IMR-90 (cell line): ENCODE measurements around the gene HIVEP3. TPM values are rescaled to one million over a fixed set of nuclear protein-coding genes. Genes with fewer than 3 reads are reported as not detected.

Source experiments
- ATAC-seq: fragments of 200-7000 bp; cut with Tn5 transposase; 2 replicates; pipeline ENCODE4 v1.9.1; 2020; ENCODE audit warnings: low read depth, mild to moderate bottlenecking, moderate library complexity
- BruUV-seq: library from RNA; stranded (reverse); fragments of 400-500 nt; replicated peaks from 2 replicates; lab custom pipeline; 2021; lab: Mats Ljungman, UMichigan
- CTCF ChIA-PET: fragments of 300-600 bp; formaldehyde crosslinking; extraction: SDS; loops from one replicate; lab custom pipeline; 2021; ENCODE audit warnings: antibody characterized with exemption; lab: Yijun Ruan, JAX
- POLR2A ChIA-PET: fragments of 300-600 bp; sonication (Branson Sonifier 250); formaldehyde crosslinking; loops from one replicate; lab custom pipeline; 2022; ENCODE audit warnings: antibody characterized with exemption; ENCODE audit not compliant: unreplicated experiment; lab: Charles Lee
- DNase-seq: peaks from one replicate; pipeline ENCODE4 v3.0.0; 2013
- H2AFZ ChIP-seq: replicated peaks from 2 replicates; pipeline ENCODE3; 2013; ENCODE audit warnings: low read length, mild to moderate bottlenecking; ENCODE audit not compliant: poor library complexity
- H2AK5ac ChIP-seq: 2 replicates; pipeline ENCODE4 v1.6.1; 2013; ENCODE audit warnings: low read depth, low read length, inconsistent platforms
- H2AK9ac ChIP-seq: replicated peaks from 2 replicates; pipeline ENCODE3; 2013; ENCODE audit warnings: mild to moderate bottlenecking, low read depth, low read length, moderate library complexity; ENCODE audit not compliant: poor library complexity
- H2BK120ac ChIP-seq: 2 replicates; pipeline ENCODE4 v1.6.1; 2013; ENCODE audit warnings: low read depth, low read length, inconsistent platforms
- H2BK15ac ChIP-seq: 3 replicates; pipeline ENCODE4 v1.6.1; 2013; ENCODE audit warnings: low read depth, low read length, inconsistent platforms
- H2BK20ac ChIP-seq: 2 replicates; pipeline ENCODE4 v1.6.1; 2013; ENCODE audit warnings: low read depth, mild to moderate bottlenecking, inconsistent platforms, low read length, moderate library complexity
- H2BK5ac ChIP-seq: 2 replicates; pipeline ENCODE4 v1.6.1; 2013; ENCODE audit warnings: mild to moderate bottlenecking, low read depth, low read length, inconsistent platforms; ENCODE audit not compliant: poor library complexity, severe bottlenecking
- H3K14ac ChIP-seq: replicated peaks from 2 replicates; pipeline ENCODE4 v1.6.1; 2013; ENCODE audit warnings: low read depth, low read length, inconsistent platforms
- H3K18ac ChIP-seq: 2 replicates; pipeline ENCODE4 v1.6.1; 2013; ENCODE audit warnings: low read depth, low read length, control low read depth
- H3K23ac ChIP-seq: 2 replicates; pipeline ENCODE4 v1.6.1; 2013; ENCODE audit warnings: low read depth, low read length, inconsistent platforms
- H3K27ac ChIP-seq: 2 replicates; pipeline ENCODE4 v1.5.1; 2013; ENCODE audit warnings: mild to moderate bottlenecking, control low read depth, low read length; ENCODE audit not compliant: insufficient read depth
- H3K27me3 ChIP-seq: 2 replicates; pipeline ENCODE4 v1.6.1; 2013; ENCODE audit warnings: low read length; ENCODE audit not compliant: control insufficient read depth, insufficient read depth
- H3K36me3 ChIP-seq: 2 replicates; pipeline ENCODE4 v1.6.1; 2013; ENCODE audit warnings: low read length, mixed read lengths; ENCODE audit not compliant: control insufficient read depth, insufficient read depth
- H3K4ac ChIP-seq: 2 replicates; pipeline ENCODE4 v1.6.1; 2013; ENCODE audit warnings: low read depth, low read length, inconsistent platforms
- H3K4me1 ChIP-seq: 2 replicates; pipeline ENCODE4 v1.6.1; 2013; ENCODE audit warnings: low read length, mixed read lengths; ENCODE audit not compliant: control insufficient read depth, insufficient read depth
- H3K4me2 ChIP-seq: 2 replicates; pipeline ENCODE4 v1.6.1; 2013; ENCODE audit warnings: low read depth, mild to moderate bottlenecking, control low read depth, low read length, moderate library complexity
- H3K4me3 ChIP-seq: 2 replicates; pipeline ENCODE4 v1.5.1; 2013; ENCODE audit warnings: low read depth, mild to moderate bottlenecking, control low read depth, low read length, moderate library complexity; ENCODE audit not compliant: insufficient read depth
- H3K56ac ChIP-seq: 2 replicates; pipeline ENCODE4 v1.6.1; 2013; ENCODE audit warnings: low read length, inconsistent platforms; ENCODE audit not compliant: insufficient read depth; ENCODE audit errors: extremely low read depth
- H3K79me1 ChIP-seq, 2 experiments: 2 replicates each; pipeline ENCODE4 v1.6.1; 2013; ENCODE audit warnings: low read length in 2 of 2, inconsistent platforms in 1 of 2, low read depth in 1 of 2
- H3K9ac ChIP-seq: 2 replicates; pipeline ENCODE4 v1.6.1; 2013; ENCODE audit warnings: low read depth, low read length, control low read depth
- H3K9me1 ChIP-seq: 2 replicates; pipeline ENCODE4 v1.6.1; 2013; ENCODE audit warnings: low read length, inconsistent platforms; ENCODE audit not compliant: insufficient read depth
- H3K9me3 ChIP-seq: 2 replicates; pipeline ENCODE4 v1.6.1; 2013; ENCODE audit warnings: low read length; ENCODE audit not compliant: control insufficient read depth, insufficient read depth
- H4K20me1 ChIP-seq: 2 replicates; pipeline ENCODE4 v1.6.1; 2013; ENCODE audit warnings: low read length, inconsistent platforms; ENCODE audit not compliant: insufficient read depth
- H4K5ac ChIP-seq: 2 replicates; pipeline ENCODE4 v1.6.1; 2013; ENCODE audit warnings: mild to moderate bottlenecking, low read depth, low read length, control low read depth
- H4K8ac ChIP-seq, 2 experiments: 2 replicates each; pipeline ENCODE4 v1.6.1; 2013; ENCODE audit warnings: low read depth in 2 of 2, low read length in 2 of 2, control low read depth in 1 of 2, inconsistent platforms in 1 of 2
- H4K91ac ChIP-seq: 2 replicates; pipeline ENCODE4 v1.6.1; 2013; ENCODE audit warnings: low read depth, low read length, inconsistent platforms; ENCODE audit not compliant: insufficient read depth
- BHLHE40 ChIP-seq: fragments of 150-350 bp; IDR thresholded peaks from 2 replicates; pipeline ENCODE4 v1.6.1; 2016; ENCODE audit warnings: mild to moderate bottlenecking, low read depth, low read length
- CEBPB ChIP-seq: IDR thresholded peaks from 2 replicates; pipeline ENCODE4 v1.6.1; 2012; ENCODE audit warnings: low read depth, low read length, improper control_type of control experiment
- CHD1 ChIP-seq: IDR thresholded peaks from 2 replicates; pipeline ENCODE4 v1.6.1; 2012; ENCODE audit warnings: low read depth, low read length, improper control_type of control experiment
- ELK1 ChIP-seq: fragments of 150-350 bp; IDR thresholded peaks from 2 replicates; pipeline ENCODE4 v1.6.1; 2016; ENCODE audit warnings: low read depth, mild to moderate bottlenecking, low read length, moderate library complexity, borderline replicate concordance
- FOS ChIP-seq: fragments of 150-350 bp; IDR thresholded peaks from 2 replicates; pipeline ENCODE4 v1.6.1; 2016; ENCODE audit warnings: low read depth, low read length
- MAFK ChIP-seq: IDR thresholded peaks from 2 replicates; pipeline ENCODE4 v1.6.1; 2012; ENCODE audit warnings: low read depth, low read length, improper control_type of control experiment
- MAZ ChIP-seq: IDR thresholded peaks from 2 replicates; pipeline ENCODE4 v1.6.1; 2012; ENCODE audit warnings: low read depth, mild to moderate bottlenecking, low read length, improper control_type of control experiment, moderate library complexity, borderline replicate concordance
- MXI1 ChIP-seq: IDR thresholded peaks from 2 replicates; pipeline ENCODE4 v1.6.1; 2012; ENCODE audit warnings: low read depth, mild to moderate bottlenecking, low read length, moderate library complexity, borderline replicate concordance
- NFE2L2 ChIP-seq: fragments of 150-350 bp; IDR thresholded peaks from 2 replicates; pipeline ENCODE4 v1.6.1; 2016; ENCODE audit warnings: low read depth, mild to moderate bottlenecking, low read length
- POLR2A ChIP-seq: IDR thresholded peaks from 2 replicates; pipeline ENCODE4 v1.6.1; 2012; ENCODE audit warnings: mild to moderate bottlenecking, low read depth, low read length
- RAD21 ChIP-seq: IDR thresholded peaks from 2 replicates; pipeline ENCODE4 v1.6.1; 2012; ENCODE audit warnings: low read length, improper control_type of control experiment
- RCOR1 ChIP-seq: IDR thresholded peaks from 2 replicates; pipeline ENCODE4 v1.6.1; 2012; ENCODE audit warnings: mild to moderate bottlenecking, low read length, improper control_type of control experiment; ENCODE audit not compliant: insufficient replicate concordance
- RFX5 ChIP-seq: IDR thresholded peaks from 2 replicates; pipeline ENCODE4 v1.8.0; 2012; ENCODE audit warnings: low read depth, mild to moderate bottlenecking, low read length, moderate library complexity
- SMC3 ChIP-seq: fragments of 150-350 bp; IDR thresholded peaks from 2 replicates; pipeline ENCODE4 v1.6.1; 2016; ENCODE audit warnings: low read depth, mild to moderate bottlenecking, antibody characterized with exemption, low read length, moderate library complexity
- USF2 ChIP-seq: fragments of 150-350 bp; IDR thresholded peaks from 2 replicates; pipeline ENCODE4 v1.6.1; 2017; ENCODE audit warnings: mild to moderate bottlenecking, antibody characterized with exemption, low read length, low read depth
- WGBS, 2 experiments: methylation state at CpG; one replicate each; pipeline versions ENCODE4 v1.1.5 to v1.1.7; 2013; ENCODE audit warnings: missing lambda C conversion rate in 2 of 2; ENCODE audit not compliant: insufficient read length in 1 of 2; ENCODE audit errors: extremely low coverage in 2 of 2; 5-methylcytosine and 5-hydroxymethylcytosine counted together
- dilution Hi-C: fragments of 300-500 bp; cut with HindIII; formaldehyde crosslinking; loops from one replicate; pipeline ENCODE4 v1.14.3; 2018; ENCODE audit warnings: low sequenced_read_pairs; ENCODE audit not compliant: unreplicated experiment
- in situ Hi-C: fragments of 300-500 bp; cut with MboI; formaldehyde crosslinking; loops from 3 replicates; pipeline ENCODE4 v1.14.3; 2019; ENCODE audit warnings: low sequenced_read_pairs, inconsistent platforms, mixed read lengths
- intact Hi-C: fragments of 100-400 bp; cut with micrococcal nuclease; formaldehyde crosslinking; loops from 2 replicates; pipeline ENCODE4 v1.10.0; 2022
- polyA plus RNA-seq, 3 experiments: library from polyadenylated mRNA; depleted of rRNA; stranded (reverse); fragments of >200 nt; gene quantifications; 2 replicates each; pipeline ENCODE4 v1.2.3, GENCODE V29; 2012; ENCODE audit warnings: low replicate concordance in 1 of 3
- total RNA-seq: library from RNA; depleted of rRNA; stranded (reverse); fragments of >200 nt; gene quantifications from 2 replicates; pipeline ENCODE4 v1.2.3, GENCODE V29; 2012
- TF ChIP-seq, protein P1 (sequence below): conservative IDR thresholded peaks from 2 replicates; pipeline ENCODE4 v1.5.1; 2012; ENCODE audit warnings: mild to moderate bottlenecking, low read depth, low read length, improper control_type of control experiment

HIVEP3 gene
- total and polyA plus RNA-seq, 2 of the 4 experiments (the other 2 are of a cell fraction): 1.4 to 4.0 TPM

GRCh38 chr1:41598325-41598724 lies 320.4 kb downstream of the HIVEP3 start:
- no TSS peak for BruUV-seq
- Histone ChIP-seq H3K36me3 (no peaks in the 10 kb centered on the region), H3K9ac (no peak overlapping the region), H3K4me3 (no peak overlapping the region), H2BK15ac (no peak overlapping the region), H3K4me1 (no peaks in the 10 kb centered on the region), H3K56ac (no peak overlapping the region), H4K20me1 (no peaks in the 10 kb centered on the region), H3K4ac (no peak overlapping the region), H3K4me2 (no peak overlapping the region), H3K27ac (no peak overlapping the region), H3K18ac (no peak overlapping the region), H2AK5ac (no peak overlapping the region), H4K91ac (no peak overlapping the region), H2BK20ac (no peak overlapping the region), H2AFZ (no peak overlapping the region), H4K8ac (no peak overlapping the region), H3K23ac (no peak overlapping the region), H2BK5ac (no peak overlapping the region), H4K5ac (no peak overlapping the region), H2BK120ac (no peak overlapping the region), H3K14ac (no peak overlapping the region), H3K9me1 (peaks cover 7% of the 10 kb centered on the region; the same call in 1 of the 2 replicates), H3K27me3 (no peaks in the 10 kb centered on the region), H3K9me3 (no peaks in the 10 kb centered on the region), H2AK9ac (no peak overlapping the region), H3K79me1 (peaks cover 0 to 6% of the 10 kb centered on the region in 2 experiments; a peak in 1 of 4 replicates)
- ChIA-PET POLR2A (no interaction called here), CTCF (no interaction called here)
- intact Hi-C loops (no loop called here), dilution Hi-C loops (no loop called here), in situ Hi-C loops (no loop called here)
- no peak for TF ChIP-seq ELK1
- no peak for TF ChIP-seq POLR2A
- no peak for TF ChIP-seq BHLHE40
- TF ChIP-seq MAZ: no peak
- no peak for TF ChIP-seq NFE2L2
- no peak for TF ChIP-seq USF2
- no peak for TF ChIP-seq SMC3
- no peak for TF ChIP-seq MAFK
- no peak for TF ChIP-seq RCOR1
- no peak for TF ChIP-seq FOS
- TF ChIP-seq CHD1: no peak
- TF ChIP-seq RFX5: no peak
- TF ChIP-seq MXI1: no peak
- TF ChIP-seq RAD21: no peak
- TF ChIP-seq CEBPB: no peak
- TF ChIP-seq, protein P1, sequence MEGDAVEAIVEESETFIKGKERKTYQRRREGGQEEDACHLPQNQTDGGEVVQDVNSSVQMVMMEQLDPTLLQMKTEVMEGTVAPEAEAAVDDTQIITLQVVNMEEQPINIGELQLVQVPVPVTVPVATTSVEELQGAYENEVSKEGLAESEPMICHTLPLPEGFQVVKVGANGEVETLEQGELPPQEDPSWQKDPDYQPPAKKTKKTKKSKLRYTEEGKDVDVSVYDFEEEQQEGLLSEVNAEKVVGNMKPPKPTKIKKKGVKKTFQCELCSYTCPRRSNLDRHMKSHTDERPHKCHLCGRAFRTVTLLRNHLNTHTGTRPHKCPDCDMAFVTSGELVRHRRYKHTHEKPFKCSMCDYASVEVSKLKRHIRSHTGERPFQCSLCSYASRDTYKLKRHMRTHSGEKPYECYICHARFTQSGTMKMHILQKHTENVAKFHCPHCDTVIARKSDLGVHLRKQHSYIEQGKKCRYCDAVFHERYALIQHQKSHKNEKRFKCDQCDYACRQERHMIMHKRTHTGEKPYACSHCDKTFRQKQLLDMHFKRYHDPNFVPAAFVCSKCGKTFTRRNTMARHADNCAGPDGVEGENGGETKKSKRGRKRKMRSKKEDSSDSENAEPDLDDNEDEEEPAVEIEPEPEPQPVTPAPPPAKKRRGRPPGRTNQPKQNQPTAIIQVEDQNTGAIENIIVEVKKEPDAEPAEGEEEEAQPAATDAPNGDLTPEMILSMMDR: no peak
- no peak for ATAC-seq
- no peak for DNase-seq
- WGBS, 2 experiments: no CpG with 5 or more reads among the region's 3 CpGs
